Measurements from ENCODE around the gene TOX4. TPM values are rescaled to one million over a fixed set of nuclear protein-coding genes. Genes with fewer than 3 reads are reported as not detected.
A peak's percentile ranks its signal among the peaks of the same experiment; 100 is the strongest.

Gene TOX4
- total and polyA plus RNA-seq, 2 of the 4 experiments (the other 2 are of a cell fraction), result 26.7 to 56.6 TPM

GRCh38 chr14:21486640-21487087 is 9.7 kb downstream of the TOX4 start:
- Histone ChIP-seq H2BK20ac (ENCODE audit: low read depth, low read length) (no peak overlapping the region), H3K36me3 (ENCODE audit: control insufficient read depth, insufficient read depth, low read length) (peaks cover 26% of the 10 kb centered on the region), H3K14ac (replicated peaks; ENCODE audit: low read depth, low read length) (no peak overlapping the region), H4K91ac (ENCODE audit: insufficient read depth, low read depth, low read length) (no peak overlapping the region), H3K23ac (ENCODE audit: low read depth, low read length) (no peak overlapping the region), H3K56ac (ENCODE audit: extremely low read depth, insufficient read depth, low read length) (no peak overlapping the region), H3K9me1 (ENCODE audit: insufficient read depth, low read length) (peaks cover 3% of the 10 kb centered on the region), H3K4me3 (ENCODE audit: insufficient read depth, low read depth, low read length) (no peak overlapping the region), H3K27ac (ENCODE audit: insufficient read depth, low read length) (peak overlapping the region; percentile 37; the same call in 1 of the 2 replicates), H4K5ac (ENCODE audit: low read depth, low read length) (no peak overlapping the region), H4K8ac (ENCODE audit: low read depth in 2 of 2, low read length in 2 of 2) (no peak overlapping the region), H3K4me2 (ENCODE audit: low read depth, low read length) (peak overlapping the region; percentile 71), H4K20me1 (ENCODE audit: insufficient read depth, low read length) (no peaks in the 10 kb centered on the region; the same call in 1 of the 2 replicates), H3K4ac (ENCODE audit: low read depth, low read length) (no peak overlapping the region), H3K4me1 (ENCODE audit: control insufficient read depth, insufficient read depth, low read length) (peaks cover 8% of the 10 kb centered on the region; the same call in 1 of the 2 replicates), H3K79me1 (ENCODE audit: low read depth in 1 of 2, low read length in 2 of 2) (peaks cover 12 to 15% of the 10 kb centered on the region in 2 experiments), H2AK5ac (ENCODE audit: low read depth, low read length) (no peak overlapping the region), H2AK9ac (replicated peaks; ENCODE audit: low read depth, low read length, poor library complexity) (no peak overlapping the region), H2BK5ac (ENCODE audit: low read depth, low read length, poor library complexity, severe bottlenecking) (no peak overlapping the region), H3K9ac (ENCODE audit: low read depth, low read length) (no peak overlapping the region), H2BK120ac (ENCODE audit: low read depth, low read length) (no peak overlapping the region), H3K18ac (ENCODE audit: low read depth, low read length) (no peak overlapping the region), H2BK15ac (ENCODE audit: low read depth, low read length) (no peak overlapping the region), H2AFZ (replicated peaks; ENCODE audit: low read length, poor library complexity) (no peak overlapping the region), H3K27me3 (ENCODE audit: control insufficient read depth, insufficient read depth, low read length) (no peaks in the 10 kb centered on the region), H3K9me3 (ENCODE audit: control insufficient read depth, insufficient read depth, low read length) (no peaks in the 10 kb centered on the region)
- peak; percentile 79 for DNase-seq
- CTCF ChIA-PET, result no interaction called here
- no peak for TF ChIP-seq BHLHE40 (IDR thresholded peaks at IDR 0.05; ENCODE audit: low read depth, low read length)
- peak; percentile 78 for TF ChIP-seq CEBPB (IDR thresholded peaks at IDR 0.05; ENCODE audit: low read depth, low read length)
- no CpG with 5 or more reads among the region's 1 CpG for WGBS, 2 experiments (ENCODE audit: extremely low coverage in 2 of 2, insufficient read length in 1 of 2)
- intact Hi-C loops (cut with micrococcal nuclease), result no loop called here
- in situ Hi-C loops (cut with MboI; ENCODE audit: low sequenced_read_pairs), result no loop called here
- dilution Hi-C loops (cut with HindIII; ENCODE audit: low sequenced_read_pairs, unreplicated experiment), result no loop called here
- no TSS peak for BruUV-seq (replicated peaks)
- POLR2A ChIA-PET (ENCODE audit: unreplicated experiment), result no interaction called here
- peak; percentile 97 for ATAC-seq (ENCODE audit: low read depth)

Data from IMR-90 (cell line).